ENCODE measurements around the gene SLC1A4.
A peak's percentile ranks its signal among the peaks of the same experiment; 100 is the strongest.

SLC1A4 gene

DNA sequence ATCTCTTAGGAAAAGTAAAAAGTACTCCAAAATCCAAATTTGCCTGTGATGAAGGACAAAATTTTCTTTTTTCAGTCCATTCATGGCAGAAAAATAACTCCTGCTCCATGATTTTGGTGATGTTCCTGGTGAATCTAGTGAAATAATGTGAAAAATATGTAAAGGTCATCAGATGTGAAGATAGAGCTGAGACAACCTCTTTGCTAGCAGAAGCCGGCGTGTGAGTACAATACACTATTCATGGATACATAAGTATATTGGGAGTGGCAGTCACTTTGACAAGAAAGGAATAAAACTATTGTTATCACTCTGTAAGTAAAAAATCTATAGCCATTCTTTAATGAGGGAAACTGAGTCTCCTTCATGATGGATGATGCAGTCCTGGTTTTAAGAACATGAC lies 6.3 kb upstream of the SLC1A4 start:
- Histone ChIP-seq H2BK15ac (ENCODE audit: low read length) (no peak overlapping the region), H3K4ac (ENCODE audit: low read length) (no peak overlapping the region), H4K91ac (ENCODE audit: low read depth, low read length, poor library complexity) (no peak overlapping the region), H3K27me3 (ENCODE audit: control insufficient read depth in 3 of 3, insufficient read depth in 3 of 3, low read depth in 1 of 3, low read length in 3 of 3) (no peaks in the 10 kb centered on the region), H3K23ac (ENCODE audit: low read depth, low read length, poor library complexity) (no peak overlapping the region), H3K4me3 (ENCODE audit: low read length in 2 of 2) (no peak overlapping the region), H3K4me1 (ENCODE audit: control insufficient read depth in 2 of 2, insufficient read depth in 1 of 2, low read depth in 1 of 2, low read length in 2 of 2) (peaks cover 2 to 4% of the 10 kb centered on the region in 2 donors), H3K9ac (ENCODE audit: low read depth, low read length, poor library complexity) (no peak overlapping the region), H3K9me3 (replicated peaks in 1 of 2; ENCODE audit: control insufficient read depth in 2 of 2, insufficient read depth in 1 of 2, low read depth in 1 of 2, low read length in 2 of 2) (no peaks in the 10 kb centered on the region), H3K79me1 (ENCODE audit: low read depth, low read length) (no peaks in the 10 kb centered on the region), H2BK12ac (ENCODE audit: low read length) (no peak overlapping the region), H2BK120ac (ENCODE audit: low read depth, low read length) (no peak overlapping the region), H3K4me2 (ENCODE audit: insufficient read depth, low read length, poor library complexity, severe bottlenecking) (no peak overlapping the region), H2AK5ac (ENCODE audit: low read depth, low read length) (no peak overlapping the region), H4K8ac (ENCODE audit: low read depth, low read length) (no peak overlapping the region), H2AFZ (ENCODE audit: low read length) (no peak overlapping the region), H3K36me3 (replicated peaks in 1 of 2; ENCODE audit: control insufficient read depth in 2 of 2, insufficient read depth in 2 of 2, low read length in 2 of 2) (no peaks in the 10 kb centered on the region), H3K14ac (ENCODE audit: low read length) (no peak overlapping the region), H3K27ac (replicated peaks; ENCODE audit: low read length) (no peak overlapping the region), H2BK5ac (ENCODE audit: low read length) (no peak overlapping the region), H3K18ac (ENCODE audit: low read length) (no peak overlapping the region)
- no peak for DNase-seq (ENCODE audit: low spot score)
- WGBS, 2 donors (ENCODE audit: extremely low coverage in 2 of 2, insufficient read length in 2 of 2, insufficient replicate concordance in 1 of 2), result no CpG with 5 or more reads among the region's 2 CpGs

DNA sequence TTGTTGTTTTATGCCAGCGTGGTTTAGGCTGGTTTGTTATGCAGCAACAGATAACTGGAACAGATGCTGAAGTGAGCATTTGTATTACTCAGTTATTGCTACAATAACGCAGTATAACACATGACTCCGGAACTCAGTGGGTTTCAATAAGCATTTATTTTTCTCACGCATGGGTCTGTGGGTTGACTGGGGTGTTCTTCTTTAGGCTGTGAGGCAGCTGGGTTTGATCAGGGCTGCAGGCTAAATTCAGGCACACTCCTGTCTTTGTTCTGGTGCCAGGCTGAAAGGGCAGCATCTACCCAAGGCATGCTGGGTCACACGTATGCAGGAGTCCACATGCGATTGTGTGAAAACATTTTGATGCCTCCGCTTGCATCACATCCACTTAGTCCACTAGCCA lies 3.8 kb upstream of the SLC1A4 start:
- Histone ChIP-seq H2BK15ac (ENCODE audit: low read length) (no peak overlapping the region), H3K23ac (ENCODE audit: low read depth, low read length, poor library complexity) (no peak overlapping the region), H3K4me3 (ENCODE audit: low read length in 2 of 2) (no peak overlapping the region), H4K91ac (ENCODE audit: low read depth, low read length, poor library complexity) (no peak overlapping the region), H3K27ac (replicated peaks; ENCODE audit: low read length) (no peak overlapping the region), H3K4ac (ENCODE audit: low read length) (no peak overlapping the region), H2BK120ac (ENCODE audit: low read depth, low read length) (no peak overlapping the region), H3K36me3 (replicated peaks in 1 of 2; ENCODE audit: control insufficient read depth in 2 of 2, insufficient read depth in 2 of 2, low read length in 2 of 2) (no peaks in the 10 kb centered on the region), H3K14ac (ENCODE audit: low read length) (no peak overlapping the region), H2BK5ac (ENCODE audit: low read length) (no peak overlapping the region), H3K4me1 (ENCODE audit: control insufficient read depth in 2 of 2, insufficient read depth in 1 of 2, low read depth in 1 of 2, low read length in 2 of 2) (peaks cover 9% of the 10 kb centered on the region in 2 donors), H2AK5ac (ENCODE audit: low read depth, low read length) (no peak overlapping the region), H3K18ac (ENCODE audit: low read length) (no peak overlapping the region), H3K79me1 (ENCODE audit: low read depth, low read length) (peaks cover 2% of the 10 kb centered on the region), H4K8ac (ENCODE audit: low read depth, low read length) (no peak overlapping the region), H2BK12ac (ENCODE audit: low read length) (no peak overlapping the region), H3K9ac (ENCODE audit: low read depth, low read length, poor library complexity) (no peak overlapping the region), H3K4me2 (ENCODE audit: insufficient read depth, low read length, poor library complexity, severe bottlenecking) (no peak overlapping the region), H3K9me3 (replicated peaks in 1 of 2; ENCODE audit: control insufficient read depth in 2 of 2, insufficient read depth in 1 of 2, low read depth in 1 of 2, low read length in 2 of 2) (no peaks in the 10 kb centered on the region), H3K27me3 (ENCODE audit: control insufficient read depth in 3 of 3, insufficient read depth in 3 of 3, low read depth in 1 of 3, low read length in 3 of 3) (peaks cover 0 to 12% (median 5%) of the 10 kb centered on the region in 3 experiments), H2AFZ (ENCODE audit: low read length) (no peak overlapping the region)
- DNase-seq (ENCODE audit: low spot score), result no peak
- WGBS, 2 donors (ENCODE audit: extremely low coverage in 2 of 2, insufficient read length in 2 of 2, insufficient replicate concordance in 1 of 2), result no CpG with 5 or more reads among the region's 7 CpGs

DNA sequence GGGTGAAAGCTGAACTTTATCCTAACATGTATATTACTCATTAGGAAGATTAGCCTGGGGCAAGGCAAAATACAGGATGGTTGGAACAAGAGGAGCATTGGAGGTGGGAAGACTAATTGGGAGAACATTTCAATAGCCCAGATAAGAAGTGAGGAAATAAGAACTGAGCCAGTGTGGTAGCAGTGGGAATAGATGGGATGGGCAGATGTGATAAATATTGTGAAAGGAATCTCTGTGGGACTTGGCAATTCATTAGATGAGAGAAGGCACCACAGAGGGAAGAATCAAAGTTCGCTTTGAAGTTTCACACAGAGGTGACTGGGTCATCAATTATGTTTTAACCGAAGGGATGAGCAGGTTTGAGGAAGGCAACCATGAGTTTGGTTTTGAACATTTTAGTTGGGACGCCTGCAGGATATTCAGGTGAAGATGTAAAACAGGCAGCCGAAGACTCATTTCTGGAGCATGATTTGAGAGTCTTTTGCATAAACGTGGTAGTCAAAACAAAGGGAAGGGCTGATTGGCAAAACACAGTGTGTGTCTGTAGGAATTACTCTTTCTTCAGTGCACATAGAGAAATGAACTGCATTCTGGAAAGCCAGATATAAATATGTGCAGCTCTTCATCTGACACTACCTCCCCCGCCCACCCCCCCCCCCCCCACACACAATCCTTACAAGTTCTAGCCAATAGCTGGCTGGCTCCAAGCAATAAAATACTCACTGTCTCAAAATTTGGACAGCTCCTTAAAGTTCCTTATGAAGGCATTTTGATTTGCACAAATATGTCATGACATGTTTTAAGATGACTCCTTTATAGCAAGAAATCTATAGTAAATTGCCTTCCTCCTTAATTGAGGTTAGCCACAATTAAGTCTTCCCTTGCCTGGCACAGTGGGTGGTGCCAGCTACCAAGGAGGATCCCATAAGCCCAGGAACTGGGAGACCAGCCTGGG lies 1.9 kb upstream of the SLC1A4 start:
- H3K23ac ChIP-seq (ENCODE audit: low read depth, low read length, poor library complexity), result no peak overlapping the region
- no peak overlapping the region for H2BK12ac ChIP-seq (ENCODE audit: low read length)
- DNase-seq (ENCODE audit: low spot score), result no peak
- H2BK15ac ChIP-seq (ENCODE audit: low read length), result no peak overlapping the region
- peaks cover 7 to 9% of the 10 kb centered on the region in 2 donors for H3K4me1 ChIP-seq (ENCODE audit: control insufficient read depth in 2 of 2, insufficient read depth in 1 of 2, low read depth in 1 of 2, low read length in 2 of 2)
- no peak overlapping the region for H4K91ac ChIP-seq (ENCODE audit: low read depth, low read length, poor library complexity)
- H4K8ac ChIP-seq (ENCODE audit: low read depth, low read length), result no peak overlapping the region
- no peak overlapping the region for H2BK5ac ChIP-seq (ENCODE audit: low read length)
- no peak overlapping the region for H3K18ac ChIP-seq (ENCODE audit: low read length)
- H3K14ac ChIP-seq (ENCODE audit: low read length), result no peak overlapping the region
- peaks cover 2% of the 10 kb centered on the region for H3K79me1 ChIP-seq (ENCODE audit: low read depth, low read length)
- H2AK5ac ChIP-seq (ENCODE audit: low read depth, low read length), result no peak overlapping the region
- no peak overlapping the region for H2BK120ac ChIP-seq (ENCODE audit: low read depth, low read length)
- H3K4ac ChIP-seq (ENCODE audit: low read length), result no peak overlapping the region
- H2AFZ ChIP-seq (ENCODE audit: low read length), result no peak overlapping the region
- H3K9ac ChIP-seq (ENCODE audit: low read depth, low read length, poor library complexity), result no peak overlapping the region
- H3K9me3 ChIP-seq (replicated peaks in 1 of 2; ENCODE audit: control insufficient read depth in 2 of 2, insufficient read depth in 1 of 2, low read depth in 1 of 2, low read length in 2 of 2), result no peaks in the 10 kb centered on the region
- peaks cover 0 to 18% (median 5%) of the 10 kb centered on the region in 3 experiments for H3K27me3 ChIP-seq (ENCODE audit: control insufficient read depth in 3 of 3, insufficient read depth in 3 of 3, low read depth in 1 of 3, low read length in 3 of 3)
- no peak overlapping the region for H3K4me2 ChIP-seq (ENCODE audit: insufficient read depth, low read length, poor library complexity, severe bottlenecking)
- peak overlapping the region in 1 of 2 donors; percentile 77 for H3K4me3 ChIP-seq (ENCODE audit: low read length in 2 of 2)
- H3K36me3 ChIP-seq (replicated peaks in 1 of 2; ENCODE audit: control insufficient read depth in 2 of 2, insufficient read depth in 2 of 2, low read length in 2 of 2), result no peaks in the 10 kb centered on the region
- WGBS, 2 donors (ENCODE audit: extremely low coverage in 2 of 2, insufficient read length in 2 of 2, insufficient replicate concordance in 1 of 2), result no CpG with 5 or more reads among the region's 6 CpGs
- no peak overlapping the region for H3K27ac ChIP-seq (replicated peaks; ENCODE audit: low read length)

DNA sequence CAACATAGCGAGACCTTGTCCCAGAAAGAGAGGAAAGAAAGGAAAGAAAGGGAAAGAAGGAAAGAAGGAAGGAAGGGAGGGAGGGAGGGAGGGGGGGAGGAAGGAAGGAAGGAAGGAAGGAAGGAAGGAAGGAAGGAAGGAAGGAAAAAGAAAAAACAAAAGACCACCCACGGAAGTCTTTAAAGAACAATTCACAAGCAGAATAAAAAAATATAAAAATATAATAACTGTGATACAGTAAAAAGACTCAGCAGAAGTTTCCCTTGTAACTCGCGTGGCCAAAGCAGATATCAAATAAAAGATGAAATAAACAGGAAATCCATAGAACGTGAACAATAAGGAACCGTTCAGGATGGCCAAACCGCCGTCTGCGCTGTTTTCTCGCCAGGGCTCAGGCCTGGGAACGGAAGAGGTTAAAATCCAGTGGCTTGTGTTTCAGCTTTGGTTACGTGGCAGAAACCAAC lies 1.2 kb upstream of the SLC1A4 start:
- Histone ChIP-seq H3K4me2 (ENCODE audit: insufficient read depth, low read length, poor library complexity, severe bottlenecking) (peak overlapping the region; percentile 96), H2BK120ac (ENCODE audit: low read depth, low read length) (no peak overlapping the region), H2AK5ac (ENCODE audit: low read depth, low read length) (no peak overlapping the region), H2AFZ (ENCODE audit: low read length) (peak overlapping the region; percentile 97), H3K4ac (ENCODE audit: low read length) (no peak overlapping the region), H2BK5ac (ENCODE audit: low read length) (no peak overlapping the region), H3K4me3 (ENCODE audit: low read length in 2 of 2) (peak overlapping the region; percentile 77 to 89), H3K36me3 (replicated peaks in 1 of 2; ENCODE audit: control insufficient read depth in 2 of 2, insufficient read depth in 2 of 2, low read length in 2 of 2) (no peaks in the 10 kb centered on the region), H3K14ac (ENCODE audit: low read length) (no peak overlapping the region), H2BK12ac (ENCODE audit: low read length) (no peak overlapping the region), H3K9ac (ENCODE audit: low read depth, low read length, poor library complexity) (peak overlapping the region; percentile 85), H3K23ac (ENCODE audit: low read depth, low read length, poor library complexity) (no peak overlapping the region), H3K4me1 (ENCODE audit: control insufficient read depth in 2 of 2, insufficient read depth in 1 of 2, low read depth in 1 of 2, low read length in 2 of 2) (peaks cover 7 to 9% of the 10 kb centered on the region in 2 donors), H3K27me3 (ENCODE audit: control insufficient read depth in 3 of 3, insufficient read depth in 3 of 3, low read depth in 1 of 3, low read length in 3 of 3) (peaks cover 0 to 18% (median 5%) of the 10 kb centered on the region in 3 experiments), H3K9me3 (replicated peaks in 1 of 2; ENCODE audit: control insufficient read depth in 2 of 2, insufficient read depth in 1 of 2, low read depth in 1 of 2, low read length in 2 of 2) (no peaks in the 10 kb centered on the region), H4K8ac (ENCODE audit: low read depth, low read length) (no peak overlapping the region), H4K91ac (ENCODE audit: low read depth, low read length, poor library complexity) (no peak overlapping the region), H3K79me1 (ENCODE audit: low read depth, low read length) (peaks cover 2% of the 10 kb centered on the region), H3K18ac (ENCODE audit: low read length) (no peak overlapping the region), H2BK15ac (ENCODE audit: low read length) (no peak overlapping the region), H3K27ac (replicated peaks; ENCODE audit: low read length) (no peak overlapping the region)
- no CpG with 5 or more reads among the region's 12 CpGs for WGBS, 2 donors (ENCODE audit: extremely low coverage in 2 of 2, insufficient read length in 2 of 2, insufficient replicate concordance in 1 of 2)
- DNase-seq (ENCODE audit: low spot score), result no peak
